ENCODE data around the gene PARP12.

DNA sequence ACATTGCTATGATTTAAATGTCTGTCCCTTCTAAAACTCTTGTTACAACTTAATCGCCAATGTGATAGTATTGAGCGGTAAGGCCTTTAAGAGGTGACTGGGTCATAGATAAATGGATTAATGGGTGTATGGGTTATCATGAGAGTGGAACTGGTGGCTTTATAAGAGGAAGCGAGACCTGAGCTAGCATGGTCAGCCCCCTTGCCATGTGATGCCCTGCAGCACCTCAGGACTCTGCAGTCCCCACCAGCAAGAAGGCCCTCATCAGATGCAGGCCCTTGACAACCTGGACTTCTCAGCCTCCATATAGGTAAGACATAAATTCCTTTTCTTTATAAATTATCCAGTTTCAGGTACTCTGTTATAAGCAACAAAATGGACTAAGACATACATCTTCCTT is 15.6 kb downstream of the PARP12 start:
- TF ChIP-seq, protein P1, sequence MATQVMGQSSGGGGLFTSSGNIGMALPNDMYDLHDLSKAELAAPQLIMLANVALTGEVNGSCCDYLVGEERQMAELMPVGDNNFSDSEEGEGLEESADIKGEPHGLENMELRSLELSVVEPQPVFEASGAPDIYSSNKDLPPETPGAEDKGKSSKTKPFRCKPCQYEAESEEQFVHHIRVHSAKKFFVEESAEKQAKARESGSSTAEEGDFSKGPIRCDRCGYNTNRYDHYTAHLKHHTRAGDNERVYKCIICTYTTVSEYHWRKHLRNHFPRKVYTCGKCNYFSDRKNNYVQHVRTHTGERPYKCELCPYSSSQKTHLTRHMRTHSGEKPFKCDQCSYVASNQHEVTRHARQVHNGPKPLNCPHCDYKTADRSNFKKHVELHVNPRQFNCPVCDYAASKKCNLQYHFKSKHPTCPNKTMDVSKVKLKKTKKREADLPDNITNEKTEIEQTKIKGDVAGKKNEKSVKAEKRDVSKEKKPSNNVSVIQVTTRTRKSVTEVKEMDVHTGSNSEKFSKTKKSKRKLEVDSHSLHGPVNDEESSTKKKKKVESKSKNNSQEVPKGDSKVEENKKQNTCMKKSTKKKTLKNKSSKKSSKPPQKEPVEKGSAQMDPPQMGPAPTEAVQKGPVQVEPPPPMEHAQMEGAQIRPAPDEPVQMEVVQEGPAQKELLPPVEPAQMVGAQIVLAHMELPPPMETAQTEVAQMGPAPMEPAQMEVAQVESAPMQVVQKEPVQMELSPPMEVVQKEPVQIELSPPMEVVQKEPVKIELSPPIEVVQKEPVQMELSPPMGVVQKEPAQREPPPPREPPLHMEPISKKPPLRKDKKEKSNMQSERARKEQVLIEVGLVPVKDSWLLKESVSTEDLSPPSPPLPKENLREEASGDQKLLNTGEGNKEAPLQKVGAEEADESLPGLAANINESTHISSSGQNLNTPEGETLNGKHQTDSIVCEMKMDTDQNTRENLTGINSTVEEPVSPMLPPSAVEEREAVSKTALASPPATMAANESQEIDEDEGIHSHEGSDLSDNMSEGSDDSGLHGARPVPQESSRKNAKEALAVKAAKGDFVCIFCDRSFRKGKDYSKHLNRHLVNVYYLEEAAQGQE (IDR thresholded peaks at IDR 0.05; ENCODE audit: low read depth), result no peak
- TF ChIP-seq RAD21 (IDR thresholded peaks at IDR 0.05; ENCODE audit: low read depth), result no peak
- no peak for TF ChIP-seq TAF1 (IDR thresholded peaks at IDR 0.05; ENCODE audit: low read depth)
- TF ChIP-seq, protein P2, sequence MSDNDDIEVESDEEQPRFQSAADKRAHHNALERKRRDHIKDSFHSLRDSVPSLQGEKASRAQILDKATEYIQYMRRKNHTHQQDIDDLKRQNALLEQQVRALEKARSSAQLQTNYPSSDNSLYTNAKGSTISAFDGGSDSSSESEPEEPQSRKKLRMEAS (IDR thresholded peaks at IDR 0.05), result no peak
- TF ChIP-seq EP300 (IDR thresholded peaks at IDR 0.05; ENCODE audit: borderline replicate concordance), result no peak
- TF ChIP-seq TCF12 (IDR thresholded peaks at IDR 0.05; ENCODE audit: low read depth), result no peak
- no peak for TF ChIP-seq CEBPB (IDR thresholded peaks at IDR 0.05)
- no peak for TF ChIP-seq NFIC (IDR thresholded peaks at IDR 0.05)
- TF ChIP-seq CREB1 (IDR thresholded peaks at IDR 0.05; ENCODE audit: low read depth), result no peak
- TF ChIP-seq, protein P3, sequence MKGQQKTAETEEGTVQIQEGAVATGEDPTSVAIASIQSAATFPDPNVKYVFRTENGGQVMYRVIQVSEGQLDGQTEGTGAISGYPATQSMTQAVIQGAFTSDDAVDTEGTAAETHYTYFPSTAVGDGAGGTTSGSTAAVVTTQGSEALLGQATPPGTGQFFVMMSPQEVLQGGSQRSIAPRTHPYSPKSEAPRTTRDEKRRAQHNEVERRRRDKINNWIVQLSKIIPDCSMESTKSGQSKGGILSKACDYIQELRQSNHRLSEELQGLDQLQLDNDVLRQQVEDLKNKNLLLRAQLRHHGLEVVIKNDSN (IDR thresholded peaks at IDR 0.05), result no peak
- no peak for TF ChIP-seq EGR1 (IDR thresholded peaks at IDR 0.05)
